A673 (cell line): Measurements from ENCODE around the gene SLC35G6.
"Not testable (repeated sequence)": the region's sequence is repeated elsewhere in the genome, so short reads cannot be mapped to it uniquely, and the experiment has no call there.

Source experiments
- EZH2 ChIP-seq: fragments of 200-600 bp; sonication (generic); IDR thresholded peaks from 2 replicates; pipeline ENCODE4 v1.6.1; 2017; ENCODE audit warnings: borderline replicate concordance, low read depth, mild to moderate bottlenecking, mixed read lengths, antibody characterized with exemption, low read length; ENCODE audit not compliant: poor library complexity, severe bottlenecking
- TF ChIP-seq, protein P1 (sequence below): fragments of 300-800, 200-600 bp; sonication (generic); conservative IDR thresholded peaks from 2 replicates; pipeline ENCODE4 v1.5.1; 2017; ENCODE audit warnings: low read depth, mild to moderate bottlenecking, antibody characterized with exemption, low read length, moderate library complexity, mixed read lengths

- TF ChIP-seq, protein P1, sequence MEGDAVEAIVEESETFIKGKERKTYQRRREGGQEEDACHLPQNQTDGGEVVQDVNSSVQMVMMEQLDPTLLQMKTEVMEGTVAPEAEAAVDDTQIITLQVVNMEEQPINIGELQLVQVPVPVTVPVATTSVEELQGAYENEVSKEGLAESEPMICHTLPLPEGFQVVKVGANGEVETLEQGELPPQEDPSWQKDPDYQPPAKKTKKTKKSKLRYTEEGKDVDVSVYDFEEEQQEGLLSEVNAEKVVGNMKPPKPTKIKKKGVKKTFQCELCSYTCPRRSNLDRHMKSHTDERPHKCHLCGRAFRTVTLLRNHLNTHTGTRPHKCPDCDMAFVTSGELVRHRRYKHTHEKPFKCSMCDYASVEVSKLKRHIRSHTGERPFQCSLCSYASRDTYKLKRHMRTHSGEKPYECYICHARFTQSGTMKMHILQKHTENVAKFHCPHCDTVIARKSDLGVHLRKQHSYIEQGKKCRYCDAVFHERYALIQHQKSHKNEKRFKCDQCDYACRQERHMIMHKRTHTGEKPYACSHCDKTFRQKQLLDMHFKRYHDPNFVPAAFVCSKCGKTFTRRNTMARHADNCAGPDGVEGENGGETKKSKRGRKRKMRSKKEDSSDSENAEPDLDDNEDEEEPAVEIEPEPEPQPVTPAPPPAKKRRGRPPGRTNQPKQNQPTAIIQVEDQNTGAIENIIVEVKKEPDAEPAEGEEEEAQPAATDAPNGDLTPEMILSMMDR: not testable (repeated sequence)
- not testable (repeated sequence) for TF ChIP-seq EZH2
These were observed at the start of gene SLC35G6 for GRCh38 chr17:7481275-7481674.
